HG03135 (cell line): ENCODE data around the gene EPB41L1.

Source experiments
- ATAC-seq: cut with Tn5 transposase; IDR thresholded peaks from one replicate; pipeline ENCODE4 v1.9.1; 2021; ENCODE audit warnings: mild to moderate bottlenecking, moderate library complexity; ENCODE audit not compliant: unreplicated experiment

The EPB41L1 gene

DNA sequence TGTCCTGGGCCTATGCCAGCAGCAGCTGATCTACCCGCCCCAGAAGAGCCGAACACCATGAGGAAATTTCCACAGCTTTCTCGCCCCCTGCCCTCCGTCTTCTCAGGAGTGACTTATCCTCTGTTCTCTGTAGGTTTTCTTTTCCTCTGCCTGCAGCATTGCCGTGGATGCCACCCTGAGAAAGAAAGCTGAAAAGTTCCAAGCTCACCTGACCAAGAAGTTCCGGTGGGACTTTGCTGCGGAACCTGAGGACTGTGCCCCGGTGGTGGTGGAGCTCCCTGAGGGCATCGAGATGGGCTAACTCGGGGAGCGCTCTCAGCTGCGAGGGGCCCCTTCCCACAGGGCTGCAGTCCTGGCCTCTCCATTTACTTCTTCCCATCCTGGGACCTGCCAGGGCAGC, 100.9 kb downstream of the EPB41L1 start:
- no peak for ATAC-seq

DNA sequence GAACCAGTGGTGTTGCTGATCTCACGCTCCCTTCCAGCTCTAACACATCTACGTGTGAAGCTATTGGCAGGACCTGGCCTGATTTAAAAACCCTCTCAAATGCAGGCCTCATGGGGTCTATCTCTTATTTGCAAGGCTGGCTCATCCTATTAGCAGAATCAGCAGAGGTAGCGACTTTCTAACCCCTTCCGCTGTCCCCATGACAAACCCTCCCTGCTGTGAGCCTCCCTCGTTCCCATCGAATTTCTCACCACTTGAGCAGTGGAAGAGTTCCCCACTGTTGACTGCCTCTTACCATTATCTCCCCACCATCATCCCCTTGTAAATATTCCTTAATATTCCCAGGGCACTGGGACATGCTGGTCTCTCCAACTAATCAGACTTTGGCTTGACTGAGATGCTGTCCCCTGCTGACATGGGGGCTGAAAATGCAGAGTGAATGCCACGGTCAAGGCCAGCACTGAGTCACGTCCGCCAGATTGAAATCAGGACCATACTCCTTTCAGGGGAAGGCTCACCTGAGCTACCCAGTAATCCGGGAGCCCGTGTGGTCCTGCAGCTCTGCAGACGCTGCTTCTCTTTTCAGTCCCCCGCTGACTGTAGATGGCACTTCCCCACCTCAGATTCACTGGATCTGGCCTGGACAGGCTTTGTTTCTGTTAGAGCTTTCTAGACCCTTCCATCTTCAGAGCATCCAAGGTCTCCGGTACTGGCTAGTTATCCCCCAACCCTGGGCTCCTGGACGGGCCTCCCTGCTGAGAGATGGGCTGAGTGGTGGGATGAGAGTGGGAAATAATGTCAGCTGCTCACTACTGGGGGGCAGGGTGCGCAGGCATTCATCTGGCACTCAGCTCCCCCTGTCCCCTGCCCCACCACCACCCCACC, 104.9 kb downstream of the EPB41L1 start:
- ATAC-seq, result no peak

DNA sequence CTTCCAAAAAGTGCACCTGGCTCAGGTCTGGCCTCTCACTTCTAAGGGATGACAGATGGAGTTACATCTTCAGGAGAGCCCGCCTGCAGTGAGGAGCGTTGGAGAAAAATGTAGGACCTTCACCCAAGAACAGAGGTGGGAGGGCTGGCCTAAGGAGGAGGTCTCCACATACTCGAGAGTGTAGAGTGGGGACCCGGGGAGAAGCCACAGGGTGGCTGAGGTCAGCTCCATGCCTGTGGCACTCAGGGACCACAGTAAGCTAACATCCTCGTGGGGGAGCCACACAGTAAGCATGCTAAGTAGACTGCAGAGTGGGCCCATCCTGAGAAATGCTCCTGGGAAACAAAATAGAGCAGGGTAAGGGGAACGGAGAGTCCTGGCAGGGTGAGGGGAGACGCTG, 105.8 kb downstream of the EPB41L1 start:
- no peak for ATAC-seq

DNA sequence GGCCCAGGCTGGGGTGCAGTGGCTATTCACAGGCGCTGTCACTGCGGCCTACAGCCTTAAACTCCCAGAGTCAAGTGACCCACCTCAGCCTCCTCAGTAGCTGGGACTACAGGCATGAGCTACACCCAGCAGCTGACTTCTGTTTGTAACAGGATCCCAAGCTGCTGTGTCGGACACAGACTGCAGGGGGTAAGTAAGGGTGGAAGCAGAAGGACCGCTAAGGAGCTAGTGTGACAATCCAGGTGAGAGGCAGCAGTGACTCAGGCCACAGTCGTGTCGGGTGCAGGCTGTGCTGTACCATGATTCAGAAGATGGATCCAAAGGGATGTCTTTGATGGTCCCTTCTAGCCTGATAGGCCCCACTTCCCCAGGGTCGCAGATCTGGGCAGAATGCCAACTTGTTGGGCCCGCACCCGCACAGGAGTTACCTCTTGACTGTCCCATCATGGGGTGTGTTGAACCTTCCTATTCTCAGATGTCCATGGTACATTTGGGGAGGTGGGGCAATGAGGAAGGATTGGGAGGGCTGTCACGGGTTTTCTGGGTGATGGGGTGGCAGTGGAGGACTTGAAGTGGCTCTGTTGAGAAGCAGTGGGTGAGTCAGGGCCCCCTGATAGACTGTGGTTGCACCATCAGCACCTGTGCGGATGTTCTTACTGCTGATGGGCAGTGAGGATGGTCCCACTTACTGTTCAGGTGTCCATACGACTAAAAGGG, 107.0 kb downstream of the EPB41L1 start:
- ATAC-seq, result no peak

- ATAC-seq, result no peak
These were observed 107.9 kb downstream of the EPB41L1 start for GRCh38 chr20:36262440-36262839.

GRCh38 chr20:36264426-36265246, 110.1 kb downstream of the EPB41L1 start:
- ATAC-seq, result no peak

GRCh38 chr20:36266189-36266588, 111.6 kb downstream of the EPB41L1 start:
- no peak for ATAC-seq

GRCh38 chr20:36267605-36268381, 113.3 kb downstream of the EPB41L1 start:
- ATAC-seq, result no peak

DNA sequence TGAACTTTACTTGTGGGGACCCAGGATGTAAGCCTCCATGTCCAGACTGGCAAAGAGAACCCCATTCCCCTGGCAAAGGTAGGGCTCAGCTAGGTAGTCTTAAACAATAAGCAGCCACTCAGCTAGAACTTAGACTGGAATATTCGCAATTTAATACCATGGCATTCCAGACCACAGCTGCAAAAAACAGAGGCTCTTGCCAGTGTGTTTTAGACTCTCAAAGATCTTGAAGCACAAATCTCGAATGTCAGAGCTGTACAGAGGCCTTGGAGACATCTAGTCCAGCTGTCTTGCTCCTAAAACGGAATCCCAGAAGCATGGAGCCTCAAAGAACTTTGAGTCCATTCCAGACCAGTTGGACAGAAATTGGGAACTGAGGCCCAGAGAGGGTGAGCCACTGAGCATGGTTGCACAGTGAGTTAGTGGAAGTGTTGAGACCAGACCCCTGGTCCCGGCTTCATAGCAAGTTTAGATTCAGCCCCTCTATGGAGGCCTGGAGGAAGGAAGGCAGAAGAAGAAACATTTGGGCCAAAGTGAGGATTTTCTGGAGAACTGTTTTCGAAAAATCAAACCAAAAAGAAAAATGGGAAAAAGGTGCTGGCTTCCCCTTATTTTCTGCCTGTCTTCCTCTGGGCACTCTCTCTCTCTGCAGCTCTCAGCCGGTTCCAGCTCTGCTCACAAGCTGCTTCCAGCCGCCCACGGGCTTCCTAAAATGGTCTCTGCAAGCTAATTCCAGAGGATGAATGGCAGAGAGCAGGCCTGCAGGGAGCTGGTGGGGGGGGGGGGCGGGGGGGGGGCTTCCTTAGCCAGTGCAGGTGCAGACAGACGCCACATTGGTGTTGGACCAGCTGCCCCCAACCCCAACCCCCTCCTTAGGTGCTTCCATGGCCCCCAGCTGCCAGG, 114.2 kb downstream of the EPB41L1 start:
- no peak for ATAC-seq

DNA sequence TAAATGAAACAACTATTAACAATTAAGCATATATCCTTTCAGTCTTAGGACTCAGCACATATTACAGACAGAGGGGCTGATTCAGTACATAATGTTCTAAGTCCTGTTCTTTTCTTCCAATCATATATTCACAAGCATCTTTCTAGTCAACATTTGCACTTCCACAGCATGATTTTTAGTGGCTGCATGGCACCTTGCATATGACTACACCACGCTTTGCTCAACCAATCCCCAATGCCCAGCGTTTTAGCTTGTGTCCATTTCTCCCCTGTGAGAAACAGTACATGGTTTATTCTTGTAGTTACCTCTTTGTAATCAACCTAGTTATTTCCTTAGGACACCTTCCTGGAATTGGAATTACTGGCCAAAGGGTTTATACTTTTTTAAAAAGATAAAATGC, 115.0 kb downstream of the EPB41L1 start:
- ATAC-seq, result no peak

- ATAC-seq, result no peak
These were observed 116.5 kb downstream of the EPB41L1 start for GRCh38 chr20:36270744-36271638.

GRCh38 chr20:36271639-36272546, 117.4 kb downstream of the EPB41L1 start:
- ATAC-seq, result no peak

DNA sequence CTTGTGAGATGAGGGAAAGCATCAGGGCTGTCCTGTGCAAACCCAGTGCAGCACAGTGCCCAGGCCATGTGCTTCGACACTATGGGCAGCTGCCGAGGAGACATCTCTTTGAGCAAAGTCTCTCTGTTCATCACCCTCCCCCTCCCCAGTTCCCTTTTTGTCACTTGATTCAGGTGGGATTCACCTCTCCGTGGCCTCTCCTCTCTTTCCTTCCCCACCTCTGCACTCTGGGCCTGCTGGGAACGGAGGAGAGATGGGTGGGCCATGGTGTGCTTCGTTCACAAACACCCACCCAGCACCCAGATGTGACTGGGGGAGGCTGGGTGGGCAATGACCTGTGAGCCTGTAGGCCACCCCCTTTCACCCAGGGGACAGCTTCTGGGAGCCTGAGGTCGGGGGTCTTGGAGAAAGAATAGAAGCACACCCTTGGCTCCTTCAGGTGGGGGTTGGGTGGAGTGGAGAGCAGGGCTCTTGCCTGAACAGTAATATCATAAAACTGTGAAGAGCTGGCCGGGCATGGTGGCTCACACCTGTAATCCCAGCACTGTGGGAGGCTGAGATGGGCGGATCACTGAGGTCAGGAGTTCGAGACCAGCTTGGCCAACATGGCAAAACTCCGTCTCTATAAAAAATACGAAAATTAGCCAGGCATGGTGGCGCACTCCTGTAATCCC, 118.1 kb downstream of the EPB41L1 start:
- ATAC-seq, result no peak

DNA sequence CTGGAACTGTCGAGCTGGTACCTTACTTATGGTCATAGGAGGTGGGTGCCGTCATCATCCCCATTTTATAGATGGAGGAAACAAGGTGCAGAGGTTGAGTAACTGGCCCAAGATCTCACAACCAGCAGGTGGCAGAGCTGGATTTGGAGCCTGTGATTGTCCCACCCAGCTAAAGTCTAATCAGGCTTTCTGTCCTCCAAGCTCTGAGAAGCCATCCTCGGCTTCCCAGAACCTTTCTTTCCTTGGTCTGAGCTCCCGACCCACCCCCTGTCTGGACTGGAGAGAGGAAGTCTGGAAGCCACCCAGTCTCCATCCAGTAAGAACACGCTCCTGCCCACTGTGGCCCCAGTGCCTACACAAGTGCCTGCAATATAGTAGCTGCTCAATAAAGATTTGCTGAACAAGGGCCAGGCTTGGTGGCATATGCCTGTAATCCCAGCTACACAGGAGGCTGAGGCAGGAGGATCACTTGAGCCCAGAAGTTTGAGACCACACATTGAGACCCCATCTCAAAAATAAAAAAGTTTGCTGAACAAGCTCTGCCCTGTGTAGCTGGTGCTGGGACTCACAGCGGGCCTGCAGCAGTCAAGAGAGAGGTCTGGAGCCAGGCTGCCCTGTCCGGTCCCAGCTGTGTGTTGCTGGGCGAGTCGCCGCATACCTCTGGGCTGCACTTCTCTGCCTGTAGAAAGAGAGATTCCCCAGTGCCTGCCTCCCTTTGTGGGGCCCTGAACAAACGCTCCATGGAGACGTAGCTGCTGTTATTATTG, 119.1 kb downstream of the EPB41L1 start:
- ATAC-seq, result no peak

DNA sequence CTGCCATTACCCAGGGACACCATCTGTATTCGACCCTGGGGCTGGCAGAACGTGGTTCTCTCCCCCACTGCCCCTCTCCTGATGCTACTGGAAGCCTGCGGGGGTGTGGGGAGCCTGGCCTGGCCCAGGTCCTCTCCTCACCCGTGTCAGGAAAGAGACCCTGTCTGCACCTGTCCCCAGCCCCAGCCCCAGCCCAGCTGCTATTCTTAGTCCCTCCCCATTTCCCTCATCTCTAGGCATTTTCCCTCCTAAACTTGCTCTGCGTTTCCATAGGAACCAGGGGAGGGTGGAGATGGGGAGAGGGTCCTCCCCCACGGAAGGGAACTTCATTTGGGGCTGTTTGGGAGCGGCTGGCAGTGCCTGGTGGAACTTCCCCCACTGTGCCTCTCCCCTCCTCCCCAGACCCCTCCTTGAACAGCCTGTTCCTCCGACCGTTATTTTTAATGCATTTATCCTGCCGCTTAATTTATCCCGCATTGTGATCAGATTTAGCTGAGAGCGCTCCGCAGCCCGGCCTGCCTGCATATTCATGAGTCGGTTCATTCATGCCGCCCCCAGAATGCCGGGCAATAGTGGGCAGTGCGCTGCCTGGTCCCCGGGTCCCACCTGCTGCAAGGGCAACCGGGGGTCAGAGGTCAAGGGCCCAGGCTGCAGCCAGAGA, 119.8 kb downstream of the EPB41L1 start:
- no peak for ATAC-seq

DNA sequence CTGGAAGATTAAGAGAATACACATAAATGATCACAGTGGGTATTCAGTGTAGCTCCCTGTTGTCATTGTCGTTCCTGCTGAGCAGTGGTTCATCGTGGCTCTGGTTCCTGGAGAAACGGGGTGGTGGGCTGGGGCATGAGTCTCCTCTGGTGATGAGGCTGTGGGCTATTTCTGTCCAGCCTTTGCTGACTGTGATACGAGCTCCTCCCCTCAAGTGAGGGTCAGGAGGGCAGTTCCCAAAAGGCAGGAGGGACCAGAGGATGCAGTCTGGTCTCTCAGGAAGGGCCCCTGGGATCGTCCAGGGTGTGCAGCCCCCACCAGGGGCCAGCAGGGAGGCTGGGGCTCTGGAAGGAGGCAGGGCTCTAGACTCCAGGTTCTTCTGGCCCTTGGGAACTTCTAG, 120.5 kb downstream of the EPB41L1 start:
- ATAC-seq, result no peak
